Sigmoid colon (tissue), 4 donors: ENCODE results near the gene MBD3L3.

ENCODE experiments used
- CTCF ChIP-seq, 4 experiments: fragments of 450-650 bp in 3 of 4; fragments of 200-600 bp in 1 of 4; IDR thresholded peaks; one replicate each; pipeline ENCODE4 v1.5.1; 2016 to 2019; ENCODE audit warnings: antibody characterized with exemption in 4 of 4, mild to moderate bottlenecking in 3 of 4, moderate library complexity in 2 of 4
- EP300 ChIP-seq, 4 donors: sonication (generic); formaldehyde crosslinking; IDR thresholded peaks; one replicate each; pipeline ENCODE4 v1.6.1; 2017; ENCODE audit warnings: antibody characterized with exemption in 4 of 4
- POLR2AphosphoS5 ChIP-seq, 4 donors: sonication (generic); formaldehyde crosslinking; IDR thresholded peaks; one replicate each; pipeline ENCODE4 v1.6.1; 2017; ENCODE audit warnings: antibody characterized with exemption in 4 of 4

- TF ChIP-seq EP300 (IDR thresholded peaks at IDR 0.05) = no peak
- no peak for TF ChIP-seq CTCF (IDR thresholded peaks at IDR 0.05)
- TF ChIP-seq POLR2AphosphoS5 (IDR thresholded peaks at IDR 0.05) = no peak
Measured at GRCh38 chr19:7088999-7089398, 30.5 kb upstream of the MBD3L3 start.
